ENCODE results near the gene RNASEH2C.

The RNASEH2C gene

GRCh38 chr11:65717906-65718305 lies 2.7 kb downstream of the RNASEH2C start:
- TF ChIP-seq CTCF (IDR thresholded peaks at IDR 0.05; ENCODE audit: extremely low read depth, insufficient read depth, missing control alignments) = no peak
- no peak for DNase-seq (ENCODE audit: low spot score)
- in situ Hi-C loops (cut with MboI; ENCODE audit: low pct_unique_long_range_greater_than_20kb, low sequenced_read_pairs, unreplicated experiment) = loop anchor here (10.0 kb wide), 1 partner anchor 97 kb away; no protein-coding TSS in a partner anchor

- in situ Hi-C loops (cut with MboI; ENCODE audit: low pct_unique_long_range_greater_than_20kb, low sequenced_read_pairs, unreplicated experiment) = loop anchor here (10.0 kb wide), 1 partner anchor 98 kb away; no protein-coding TSS in a partner anchor
- no peak for TF ChIP-seq CTCF (IDR thresholded peaks at IDR 0.05; ENCODE audit: extremely low read depth, insufficient read depth, missing control alignments)
- DNase-seq (ENCODE audit: low spot score) = no peak
Measured at GRCh38 chr11:65716774-65717405, 3.7 kb downstream of the RNASEH2C start.

- in situ Hi-C loops (cut with MboI; ENCODE audit: low pct_unique_long_range_greater_than_20kb, low sequenced_read_pairs, unreplicated experiment) = loop anchor here (10.0 kb wide), 1 partner anchor 98 kb away; no protein-coding TSS in a partner anchor
- TF ChIP-seq CTCF (IDR thresholded peaks at IDR 0.05; ENCODE audit: extremely low read depth, insufficient read depth, missing control alignments) = no peak
- no peak for DNase-seq (ENCODE audit: low spot score)
Measured at GRCh38 chr11:65716302-65716701, 4.3 kb downstream of the RNASEH2C start.

GRCh38 chr11:65714433-65714832 lies 6.2 kb downstream of the RNASEH2C start:
- in situ Hi-C loops (cut with MboI; ENCODE audit: low pct_unique_long_range_greater_than_20kb, low sequenced_read_pairs, unreplicated experiment) = loop anchor here (10.0 kb wide), 1 partner anchor 100 kb away; no protein-coding TSS in a partner anchor
- TF ChIP-seq CTCF (IDR thresholded peaks at IDR 0.05; ENCODE audit: extremely low read depth, insufficient read depth, missing control alignments) = no peak
- no peak for DNase-seq (ENCODE audit: low spot score)

GRCh38 chr11:65713212-65713969 lies 7.2 kb downstream of the RNASEH2C start:
- in situ Hi-C loops (cut with MboI; ENCODE audit: low pct_unique_long_range_greater_than_20kb, low sequenced_read_pairs, unreplicated experiment) = loop anchor here (10.0 kb wide), 1 partner anchor 101 kb away; no protein-coding TSS in a partner anchor
- DNase-seq (ENCODE audit: low spot score) = no peak
- no peak for TF ChIP-seq CTCF (IDR thresholded peaks at IDR 0.05; ENCODE audit: extremely low read depth, insufficient read depth, missing control alignments)

GRCh38 chr11:65712633-65713076 lies 7.9 kb downstream of the RNASEH2C start:
- in situ Hi-C loops (cut with MboI; ENCODE audit: low pct_unique_long_range_greater_than_20kb, low sequenced_read_pairs, unreplicated experiment) = loop anchor here (10.0 kb wide), 1 partner anchor 102 kb away; no protein-coding TSS in a partner anchor
- DNase-seq (ENCODE audit: low spot score) = no peak
- TF ChIP-seq CTCF (IDR thresholded peaks at IDR 0.05; ENCODE audit: extremely low read depth, insufficient read depth, missing control alignments) = no peak

Data from GM13977 (cell line).